Right renal pelvis (tissue), 4 donors: Measurements from ENCODE around the gene STEAP2. TPM values are rescaled to one million over a fixed set of nuclear protein-coding genes. Genes with fewer than 3 reads are reported as not detected.

Experiments
- DNase-seq, 4 donors: peaks; one replicate each; pipeline ENCODE4 v3.0.0-alpha.2; 2013; ENCODE audit warnings: low read depth in 4 of 4, low spot score in 3 of 4, missing footprints in 1 of 4
- polyA plus RNA-seq, 4 donors: library from polyadenylated mRNA; unstranded; fragments of 120-200 nt; gene quantifications; one replicate each; pipeline ENCODE4 v1.2.1, GENCODE V29; 2013; ENCODE audit not compliant: insufficient read length in 4 of 4

Gene STEAP2
- polyA plus RNA-seq, 4 donors: 11.3 to 17.6 (median 12.0) TPM

DNA sequence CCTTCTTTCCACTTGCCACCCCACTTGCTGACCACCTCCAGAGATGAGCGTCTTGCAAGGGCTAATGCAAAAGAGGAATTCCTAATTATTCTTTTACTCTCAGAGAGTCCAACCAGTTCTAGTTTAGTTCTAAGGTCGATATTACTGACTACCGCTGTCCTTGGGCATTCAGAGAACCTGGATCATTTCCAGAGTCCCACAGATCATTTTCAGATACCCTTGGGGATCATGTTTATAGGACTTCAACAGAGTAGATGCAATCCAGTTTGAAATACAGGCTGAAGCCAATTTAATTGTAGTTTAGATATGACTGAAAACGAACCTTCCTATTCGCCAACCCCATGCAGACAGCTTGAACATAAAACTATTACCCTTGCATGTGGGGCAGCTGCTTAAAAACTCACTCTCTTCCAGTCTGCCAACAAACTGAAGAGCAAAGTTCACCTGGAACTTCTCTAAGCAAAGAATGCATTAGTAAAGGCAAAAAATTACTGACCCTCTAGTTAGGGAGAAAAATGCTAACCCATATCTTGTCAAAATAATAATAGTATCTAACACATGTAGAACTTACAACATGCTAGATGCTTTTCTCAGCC lies 55.8 kb downstream of the STEAP2 start:
- no peak for DNase-seq

DNA sequence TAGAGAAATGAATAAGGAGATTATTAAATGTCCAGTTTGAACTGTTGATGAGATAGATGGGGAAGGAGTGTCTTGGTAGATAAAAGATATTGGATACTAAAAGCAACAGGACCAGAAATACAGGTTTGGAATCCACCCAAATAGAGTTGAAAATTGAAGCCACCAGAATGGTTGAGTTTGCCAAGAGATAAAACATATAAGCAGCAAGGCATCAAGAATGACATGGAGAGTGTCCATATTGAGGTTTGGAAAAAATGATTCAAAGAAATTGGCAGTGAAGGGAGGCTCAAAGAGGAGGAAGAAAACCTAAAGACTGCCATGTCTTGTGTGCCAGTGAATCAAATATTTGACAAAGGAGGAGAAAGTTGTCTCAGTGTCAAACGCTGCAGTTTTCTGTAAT lies 57.6 kb downstream of the STEAP2 start:
- no peak for DNase-seq

DNA sequence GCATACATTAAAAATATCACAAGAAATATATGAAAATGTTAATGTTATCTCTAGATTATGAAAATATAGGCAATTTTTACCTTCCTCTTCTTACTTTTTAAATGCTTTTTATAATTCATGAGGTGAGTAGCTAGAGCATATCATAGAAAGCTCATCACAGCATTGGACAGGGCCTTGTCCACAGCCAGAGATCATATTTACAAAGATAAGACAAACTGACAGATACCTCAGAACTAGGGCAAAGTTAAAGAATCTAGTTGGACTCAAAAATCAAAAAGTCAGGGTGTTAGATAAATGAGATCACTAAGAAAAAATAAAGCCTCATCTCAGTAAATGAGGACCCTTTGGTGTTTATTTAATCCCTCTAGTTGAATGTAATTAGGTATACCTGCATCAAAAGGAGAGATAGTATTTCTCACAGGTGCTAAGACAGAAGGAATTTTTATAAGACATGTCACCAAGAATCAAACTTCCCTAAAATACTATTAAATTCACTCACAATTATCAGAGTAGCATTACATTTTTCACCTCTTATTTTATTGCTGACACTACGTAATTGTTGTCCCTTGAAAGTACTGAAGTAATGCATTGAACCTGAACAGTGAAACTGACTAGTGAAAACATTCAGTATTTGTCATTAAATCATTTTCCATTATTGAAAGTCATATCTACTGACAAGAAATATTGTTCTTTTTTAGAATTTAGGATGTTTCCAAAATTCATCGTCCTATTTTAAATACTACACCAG lies 59.1 kb downstream of the STEAP2 start:
- DNase-seq: no peak

DNA sequence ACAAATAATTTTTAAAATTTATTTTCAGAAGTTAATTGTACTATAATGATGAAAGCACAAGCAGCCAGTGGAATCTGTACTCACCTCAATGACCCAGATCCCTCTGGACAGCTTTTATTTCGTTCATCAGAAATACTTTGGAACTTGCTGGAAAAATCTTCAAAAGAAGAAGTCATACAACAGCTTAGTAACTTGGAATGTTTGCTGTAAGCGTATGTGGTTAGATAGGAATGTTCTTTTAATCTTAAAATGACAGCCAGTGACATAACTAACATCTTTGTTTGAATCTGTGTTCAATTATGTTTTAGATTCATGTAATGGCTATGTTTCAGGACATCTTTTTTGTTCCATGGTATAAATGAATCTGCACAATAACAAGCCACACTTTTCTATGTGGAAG lies 60.2 kb downstream of the STEAP2 start:
- DNase-seq: no peak

DNA sequence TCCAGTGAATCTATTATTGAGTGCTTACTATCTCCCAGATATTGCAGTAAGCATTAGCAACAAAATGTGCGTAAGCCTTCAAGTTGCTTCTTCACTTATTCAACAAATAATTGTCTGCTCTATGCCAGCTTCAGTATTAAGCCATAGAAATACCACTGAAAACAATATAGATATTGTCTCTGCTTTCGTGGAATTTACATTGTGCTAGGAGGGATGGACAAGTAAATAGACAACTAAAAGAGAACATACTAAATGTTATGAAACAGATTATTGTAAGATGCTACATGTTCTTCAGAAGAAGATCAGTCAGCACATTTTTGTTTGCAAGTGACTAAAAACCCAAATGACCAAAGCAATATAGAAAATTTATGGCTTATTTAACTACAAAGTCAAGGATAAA lies 60.7 kb downstream of the STEAP2 start:
- DNase-seq: no peak

DNA sequence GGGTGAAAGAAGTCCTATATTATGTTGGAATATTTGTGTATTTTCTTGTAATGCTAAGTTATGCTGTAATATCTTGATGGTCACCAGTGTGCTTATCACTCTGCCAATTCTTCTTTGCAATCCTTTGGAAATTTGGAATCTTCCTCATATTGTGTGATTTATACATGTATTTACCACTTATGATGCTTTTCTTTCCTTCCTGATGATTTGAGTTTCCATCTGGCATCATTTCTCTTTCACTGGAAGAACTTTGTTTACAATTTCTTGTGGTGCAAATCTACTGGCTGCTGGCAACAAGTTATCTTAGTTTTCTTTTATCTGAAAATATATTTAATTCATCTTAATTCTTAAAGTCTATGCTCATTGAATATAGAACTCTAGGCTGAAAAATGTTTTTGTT lies 62.6 kb downstream of the STEAP2 start:
- DNase-seq: no peak

DNA sequence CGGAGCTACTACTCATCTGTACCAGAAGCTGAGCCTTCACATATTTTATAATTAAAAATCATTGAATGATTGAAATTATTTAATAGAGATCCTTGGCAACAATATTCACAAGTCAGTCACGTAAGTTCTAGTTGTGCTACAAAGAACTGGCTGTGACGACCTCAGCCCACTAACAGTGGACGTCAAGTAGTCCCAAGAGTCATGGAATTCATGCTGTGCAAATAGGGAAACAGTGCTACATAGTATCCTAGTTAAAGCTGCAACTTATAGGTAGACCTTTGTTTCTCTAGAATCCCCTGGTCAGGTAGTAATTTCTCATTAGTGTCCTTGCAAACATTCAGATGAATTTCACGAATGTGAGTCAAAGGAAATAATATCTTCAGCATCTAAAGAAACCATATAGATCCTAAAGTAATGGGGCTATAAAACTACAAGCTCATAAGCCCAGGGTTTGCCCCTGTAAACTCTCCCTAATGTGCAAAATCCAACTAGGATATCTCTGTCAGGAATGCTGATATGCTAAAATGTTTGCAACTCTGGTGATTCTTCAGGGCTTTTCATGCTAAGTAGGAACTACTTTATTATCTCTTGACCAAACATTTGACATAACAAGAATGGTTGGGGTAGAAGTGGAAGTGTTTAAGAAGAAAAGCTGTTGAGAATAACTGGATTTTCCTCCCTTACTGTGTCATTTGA lies 64.6 kb downstream of the STEAP2 start:
- DNase-seq: no peak

Other genes with a start within 250 kb of the STEAP2 start
- 10 to 100 TPM; 11.0 to 13.6 (median 11.2) TPM for gene STEAP1, start 57.3 kb upstream of the STEAP2 start, polyA plus RNA-seq
- 10 to 100 TPM; 13.5 to 19.4 (median 15.6) TPM for gene CFAP69, start 33.4 kb downstream of the STEAP2 start, polyA plus RNA-seq
- gene FAM237B, start 109.6 kb downstream of the STEAP2 start, polyA plus RNA-seq: under 1 TPM; 0.30 to 0.90 (median 0.35) TPM
- gene GTPBP10, start 135.0 kb downstream of the STEAP2 start, polyA plus RNA-seq: 10 to 100 TPM; 24.3 to 32.1 (median 29.5) TPM
- 10 to 100 TPM; 43.4 to 54.2 (median 52.2) TPM for gene CLDN12, start 191.7 kb downstream of the STEAP2 start, polyA plus RNA-seq